ENCODE measurements around the gene MAN2A2.
"Not testable (repeated sequence)": the region's sequence is repeated elsewhere in the genome, so short reads cannot be mapped to it uniquely, and the experiment has no call there.

The MAN2A2 gene

DNA sequence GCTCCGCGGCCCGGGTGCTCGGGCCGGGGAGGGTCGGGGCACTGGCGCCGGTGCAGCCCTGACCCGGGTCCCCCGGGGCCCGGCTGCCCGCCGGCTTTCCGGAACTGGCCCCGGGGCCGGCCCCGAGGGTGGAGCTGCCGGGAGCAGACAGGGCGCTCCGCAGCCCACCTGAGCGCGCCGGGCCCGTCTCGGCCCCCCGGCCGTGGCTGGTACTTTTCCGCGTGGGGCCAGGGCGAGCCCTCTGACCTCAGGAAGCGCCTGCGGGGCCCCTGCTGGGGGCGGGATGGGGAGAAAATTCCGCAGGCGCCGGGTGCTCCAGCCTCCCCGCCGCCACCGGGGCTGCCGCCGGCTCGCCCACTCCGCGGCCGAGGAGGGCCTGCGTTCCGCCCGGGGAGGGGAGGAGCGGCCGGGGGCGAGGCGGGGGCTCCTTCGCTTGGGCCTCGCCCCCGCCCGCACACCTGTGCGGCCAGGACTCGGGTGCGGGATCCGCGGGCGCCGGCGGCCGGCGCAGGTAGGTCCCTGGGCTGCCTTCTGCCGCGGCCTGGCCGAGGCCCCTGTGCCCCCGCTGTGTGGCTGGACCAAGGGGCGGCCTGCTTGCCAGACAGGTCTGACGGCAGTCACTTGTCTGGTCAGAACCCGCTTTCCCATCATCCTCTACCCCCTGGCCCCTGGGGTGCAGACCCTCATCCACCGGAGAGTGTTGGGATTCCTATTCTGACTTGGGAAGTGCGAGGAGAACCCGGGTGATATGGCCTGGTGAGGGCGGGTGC, 31.2 kb upstream of the MAN2A2 start:
- DNase-seq: no peak

DNA sequence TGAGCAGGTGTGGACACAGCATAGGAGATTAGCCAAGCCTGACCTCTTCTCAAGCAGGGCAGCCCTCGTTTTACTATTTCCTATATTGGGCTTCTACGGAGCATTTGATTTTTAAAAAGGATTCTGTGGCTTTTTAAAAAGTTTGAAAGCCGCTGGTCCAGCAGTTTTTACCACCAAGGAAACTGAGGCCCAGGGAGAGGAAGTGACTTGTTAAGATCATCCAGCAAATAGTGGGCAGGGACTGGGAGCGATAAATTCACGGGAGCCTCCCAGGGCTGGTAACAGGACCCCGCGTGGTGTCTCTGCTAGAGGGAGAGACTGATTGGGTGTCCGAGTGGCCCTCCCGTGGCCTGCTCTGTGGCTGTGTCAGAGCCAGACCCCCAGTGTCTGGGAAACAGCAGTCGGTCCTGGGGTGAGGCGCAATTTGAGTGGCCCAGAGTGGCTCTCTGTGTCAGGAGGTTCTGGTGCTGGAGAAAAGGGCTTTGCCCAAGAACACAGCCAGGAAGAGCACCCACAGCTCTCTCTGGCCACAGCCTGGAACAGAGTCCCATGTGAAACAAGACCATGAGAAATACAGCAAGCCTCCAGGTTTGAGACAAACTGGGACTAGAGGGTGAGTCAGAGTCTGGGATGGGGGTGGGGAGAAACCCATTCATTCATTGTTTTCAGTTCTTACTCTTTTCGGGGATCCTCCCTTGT, 30.5 kb upstream of the MAN2A2 start:
- peak; percentile 21 to 43 for DNase-seq

DNA sequence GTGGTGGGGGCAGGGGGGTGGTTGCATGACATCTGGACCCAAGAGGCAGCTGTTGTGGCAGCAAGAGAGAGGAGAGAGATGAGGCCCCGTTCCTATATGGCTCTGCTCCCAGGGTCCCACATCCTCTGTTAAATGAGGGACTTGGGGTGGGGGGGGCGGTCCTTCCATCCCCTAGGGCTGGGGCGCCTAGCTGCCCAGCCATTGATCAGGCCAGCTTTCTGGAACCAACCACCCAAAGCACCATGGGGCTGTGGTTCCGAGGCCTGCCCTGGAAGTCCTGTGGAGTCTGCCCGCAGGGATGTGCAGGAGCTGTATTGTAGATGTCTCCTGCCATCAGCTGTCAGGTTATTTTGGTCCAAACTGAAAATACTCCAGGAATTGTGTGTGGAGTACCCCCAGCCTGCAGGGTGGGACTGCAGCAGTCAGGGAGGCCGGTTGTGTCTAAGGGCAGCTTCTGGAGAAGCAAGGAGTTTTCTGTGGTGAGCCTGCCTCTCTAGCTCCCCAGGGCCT, 29.6 kb upstream of the MAN2A2 start:
- no peak for DNase-seq

DNA sequence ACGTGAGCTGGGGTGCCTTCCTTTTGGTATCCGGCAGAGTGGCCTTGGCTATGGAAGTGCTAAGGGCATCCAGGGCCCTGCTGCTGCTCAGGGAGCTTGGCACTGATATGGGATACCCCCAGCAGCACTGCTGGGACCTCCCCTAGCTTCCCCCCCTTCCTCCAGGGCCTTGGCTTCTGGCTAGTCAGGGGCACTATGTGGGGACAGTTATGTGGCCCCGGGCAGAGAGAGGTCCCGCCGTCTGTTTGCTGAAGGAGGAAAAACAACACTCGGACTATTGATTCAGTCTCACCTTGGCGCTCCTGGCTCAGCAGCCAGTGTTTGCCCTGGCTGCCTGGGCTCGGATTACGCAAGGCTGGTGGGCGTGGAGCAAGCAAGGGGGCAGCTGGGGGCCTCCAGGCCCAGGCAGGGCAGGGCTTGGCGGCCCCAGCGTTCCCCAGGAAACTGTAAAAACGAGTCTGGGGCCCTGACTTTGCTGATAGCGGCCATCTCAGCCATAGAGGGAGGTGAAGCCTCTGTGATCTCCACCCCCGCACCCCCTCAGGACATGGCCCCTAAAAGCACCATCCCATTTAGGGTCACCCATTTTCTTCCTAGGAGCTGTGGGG, 29.0 kb upstream of the MAN2A2 start:
- no peak for DNase-seq

DNA sequence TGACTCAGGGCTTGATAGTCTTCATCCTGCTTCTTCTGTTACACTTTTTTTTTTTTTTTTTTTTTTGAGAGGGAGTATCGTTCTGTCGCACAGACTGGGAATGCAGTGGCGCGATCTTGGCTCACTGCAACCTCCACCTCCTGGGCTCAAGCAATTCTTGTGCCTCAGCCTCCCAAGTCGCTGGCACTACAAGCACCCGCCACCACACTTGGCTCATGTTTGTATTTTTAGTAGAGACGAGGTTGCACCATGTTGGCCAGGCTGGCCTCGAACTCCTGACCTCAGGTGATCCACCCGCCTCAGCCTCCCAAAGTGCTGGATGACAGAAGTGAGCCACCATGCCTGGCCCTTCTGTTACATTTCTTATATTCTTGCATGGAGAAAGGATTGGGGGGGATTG, 28.1 kb upstream of the MAN2A2 start:
- DNase-seq: not testable (repeated sequence)

DNA sequence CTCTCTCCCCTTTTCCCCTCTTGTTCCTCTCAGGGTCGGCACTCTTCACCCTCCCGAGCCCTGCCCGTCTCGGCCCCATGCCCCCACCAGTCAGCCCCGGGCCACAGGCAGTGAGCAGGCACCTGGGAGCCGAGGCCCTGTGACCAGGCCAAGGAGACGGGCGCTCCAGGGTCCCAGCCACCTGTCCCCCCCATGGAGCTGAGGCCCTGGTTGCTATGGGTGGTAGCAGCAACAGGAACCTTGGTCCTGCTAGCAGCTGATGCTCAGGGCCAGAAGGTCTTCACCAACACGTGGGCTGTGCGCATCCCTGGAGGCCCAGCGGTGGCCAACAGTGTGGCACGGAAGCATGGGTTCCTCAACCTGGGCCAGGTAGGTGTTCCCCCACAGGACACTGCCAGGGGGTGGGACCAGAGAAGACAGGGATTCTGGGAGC, 27.5 kb upstream of the MAN2A2 start:
- DNase-seq: no peak

DNA sequence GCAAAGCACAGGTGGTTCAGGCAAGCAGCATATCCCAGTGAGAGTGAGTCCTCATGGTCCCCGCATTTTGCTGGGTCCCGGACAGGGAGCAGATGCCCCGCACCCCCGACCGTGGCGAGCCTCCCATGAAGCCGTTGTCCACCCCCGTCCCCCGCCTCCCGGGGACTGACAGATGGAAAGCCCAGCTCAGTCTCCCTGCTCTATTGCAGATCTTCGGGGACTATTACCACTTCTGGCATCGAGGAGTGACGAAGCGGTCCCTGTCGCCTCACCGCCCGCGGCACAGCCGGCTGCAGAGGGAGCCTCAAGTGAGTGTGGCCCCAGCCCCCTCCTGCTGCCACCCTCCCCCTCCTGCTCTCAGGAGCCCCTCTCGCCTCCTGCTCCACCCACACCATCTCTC, 27.1 kb upstream of the MAN2A2 start:
- no peak for DNase-seq

DNA sequence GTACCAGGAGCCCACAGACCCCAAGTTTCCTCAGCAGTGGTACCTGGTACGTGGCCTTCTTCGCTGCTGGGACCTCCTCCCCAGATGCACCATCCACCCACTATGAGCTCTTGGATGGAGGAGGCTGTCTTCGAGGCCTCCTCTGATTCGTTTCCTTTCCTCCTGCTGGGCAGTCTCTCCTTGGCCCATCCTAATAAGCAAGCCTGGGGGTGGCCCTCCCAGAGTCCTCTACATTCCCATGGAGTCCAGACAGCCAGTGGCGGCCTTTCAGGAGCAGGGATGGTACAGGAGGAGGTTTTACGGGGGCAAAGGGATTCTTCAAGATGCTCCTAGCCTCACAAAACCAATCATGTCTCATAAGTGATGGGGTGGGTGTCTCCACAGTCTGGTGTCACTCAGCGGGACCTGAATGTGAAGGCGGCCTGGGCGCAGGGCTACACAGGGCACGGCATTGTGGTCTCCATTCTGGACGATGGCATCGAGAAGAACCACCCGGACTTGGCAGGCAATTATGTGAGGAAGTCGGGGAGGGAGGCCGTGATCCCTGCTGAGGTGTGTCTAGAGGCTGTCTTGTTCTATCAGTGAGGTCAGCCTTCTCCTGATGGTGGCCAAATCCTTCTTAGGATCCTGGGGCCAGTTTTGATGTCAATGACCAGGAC, 26.5 kb upstream of the MAN2A2 start:
- no peak for DNase-seq

DNA sequence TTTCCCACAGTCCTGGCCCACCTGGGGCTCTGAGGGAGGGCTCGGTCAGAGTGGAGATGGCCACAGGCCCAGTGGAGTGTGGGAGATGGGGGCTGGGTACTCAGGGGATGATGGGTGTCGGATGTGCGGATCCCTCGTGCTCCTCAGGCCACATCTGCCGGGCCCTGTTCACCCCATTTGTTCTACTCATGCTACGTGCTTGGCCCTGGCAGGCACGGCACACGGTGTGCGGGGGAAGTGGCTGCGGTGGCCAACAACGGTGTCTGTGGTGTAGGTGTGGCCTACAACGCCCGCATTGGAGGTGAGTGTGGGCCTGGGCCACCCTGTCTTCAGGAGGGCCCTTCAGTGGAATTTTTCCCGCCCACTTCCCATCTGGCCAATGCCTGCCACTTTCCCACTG, 25.8 kb upstream of the MAN2A2 start:
- DNase-seq: no peak

DNA sequence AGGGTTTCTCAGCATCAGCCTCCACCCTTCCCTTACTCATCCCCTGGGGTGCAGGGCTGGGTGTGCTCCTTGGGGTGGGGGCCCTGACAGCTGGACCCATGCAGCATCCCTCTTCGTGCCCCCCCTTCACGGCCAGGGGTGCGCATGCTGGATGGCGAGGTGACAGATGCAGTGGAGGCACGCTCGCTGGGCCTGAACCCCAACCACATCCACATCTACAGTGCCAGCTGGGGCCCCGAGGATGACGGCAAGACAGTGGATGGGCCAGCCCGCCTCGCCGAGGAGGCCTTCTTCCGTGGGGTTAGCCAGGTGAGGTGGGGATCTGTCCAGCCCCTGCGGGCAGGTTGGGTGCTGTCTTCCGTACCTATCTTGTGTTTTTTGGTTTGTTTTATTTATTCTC, 25.1 kb upstream of the MAN2A2 start:
- DNase-seq: no peak

DNA sequence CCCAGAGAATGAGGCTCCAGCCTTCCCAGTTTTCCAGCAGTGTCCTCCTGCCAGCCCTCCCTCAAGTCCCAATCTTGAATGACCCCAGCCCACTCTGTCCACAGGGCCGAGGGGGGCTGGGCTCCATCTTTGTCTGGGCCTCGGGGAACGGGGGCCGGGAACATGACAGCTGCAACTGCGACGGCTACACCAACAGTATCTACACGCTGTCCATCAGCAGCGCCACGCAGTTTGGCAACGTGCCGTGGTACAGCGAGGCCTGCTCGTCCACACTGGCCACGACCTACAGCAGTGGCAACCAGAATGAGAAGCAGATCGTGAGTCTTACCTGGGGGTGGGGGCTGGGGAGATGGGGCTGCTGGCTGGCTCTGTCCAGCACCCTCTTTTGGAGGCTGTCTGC, 24.4 kb upstream of the MAN2A2 start:
- no peak for DNase-seq

DNA sequence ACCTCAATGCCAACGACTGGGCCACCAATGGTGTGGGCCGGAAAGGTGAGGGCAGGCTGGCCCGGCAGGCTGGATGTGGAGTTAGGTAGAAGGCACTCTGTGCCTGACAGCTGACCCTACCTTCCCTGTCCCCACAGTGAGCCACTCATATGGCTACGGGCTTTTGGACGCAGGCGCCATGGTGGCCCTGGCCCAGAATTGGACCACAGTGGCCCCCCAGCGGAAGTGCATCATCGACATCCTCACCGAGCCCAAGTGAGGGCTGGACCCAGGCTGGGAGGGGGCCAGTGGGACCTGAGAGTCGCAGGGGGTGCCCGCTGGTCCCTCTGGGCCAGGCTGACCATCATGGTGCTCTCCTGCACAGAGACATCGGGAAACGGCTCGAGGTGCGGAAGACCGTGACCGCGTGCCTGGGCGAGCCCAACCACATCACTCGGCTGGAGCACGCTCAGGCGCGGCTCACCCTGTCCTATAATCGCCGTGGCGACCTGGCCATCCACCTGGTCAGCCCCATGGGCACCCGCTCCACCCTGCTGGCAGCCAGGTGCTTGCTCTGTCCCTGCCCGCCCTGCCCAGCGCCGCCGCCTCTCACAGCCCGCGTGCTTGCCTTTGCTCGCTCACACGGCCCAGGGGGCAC, 23.3 kb upstream of the MAN2A2 start:
- DNase-seq: no peak

DNA sequence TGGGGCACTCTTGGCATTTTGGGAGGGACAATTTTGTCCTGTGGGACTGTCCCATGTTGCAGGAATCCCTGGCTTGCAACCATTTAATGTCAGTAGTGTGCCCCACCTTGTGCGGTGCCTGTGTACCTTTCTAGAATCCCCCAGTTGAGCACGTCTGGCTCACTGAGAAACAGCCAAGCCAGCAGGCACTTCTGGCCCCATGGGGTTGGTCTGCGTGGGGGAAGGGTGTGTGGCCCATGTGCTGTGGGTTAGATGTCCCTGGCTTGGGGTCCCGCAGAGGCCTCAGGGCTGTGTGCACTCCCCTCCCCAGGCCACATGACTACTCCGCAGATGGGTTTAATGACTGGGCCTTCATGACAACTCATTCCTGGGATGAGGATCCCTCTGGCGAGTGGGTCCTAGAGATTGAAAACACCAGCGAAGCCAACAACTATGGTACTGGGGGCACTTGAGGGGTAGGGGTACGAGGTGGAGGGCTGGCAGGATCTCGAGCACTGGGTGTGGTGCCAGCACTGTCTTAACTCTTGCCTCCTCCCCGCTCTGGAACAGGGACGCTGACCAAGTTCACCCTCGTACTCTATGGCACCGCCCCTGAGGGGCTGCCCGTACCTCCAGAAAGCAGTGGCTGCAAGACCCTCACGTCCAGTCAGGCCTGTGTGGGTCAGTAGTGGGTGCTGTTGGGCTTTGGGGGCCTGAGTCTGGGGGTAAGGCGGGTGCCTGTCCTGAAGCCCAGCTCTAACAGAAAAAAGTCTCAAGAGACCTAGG, 22.5 kb upstream of the MAN2A2 start:
- DNase-seq: no peak

DNA sequence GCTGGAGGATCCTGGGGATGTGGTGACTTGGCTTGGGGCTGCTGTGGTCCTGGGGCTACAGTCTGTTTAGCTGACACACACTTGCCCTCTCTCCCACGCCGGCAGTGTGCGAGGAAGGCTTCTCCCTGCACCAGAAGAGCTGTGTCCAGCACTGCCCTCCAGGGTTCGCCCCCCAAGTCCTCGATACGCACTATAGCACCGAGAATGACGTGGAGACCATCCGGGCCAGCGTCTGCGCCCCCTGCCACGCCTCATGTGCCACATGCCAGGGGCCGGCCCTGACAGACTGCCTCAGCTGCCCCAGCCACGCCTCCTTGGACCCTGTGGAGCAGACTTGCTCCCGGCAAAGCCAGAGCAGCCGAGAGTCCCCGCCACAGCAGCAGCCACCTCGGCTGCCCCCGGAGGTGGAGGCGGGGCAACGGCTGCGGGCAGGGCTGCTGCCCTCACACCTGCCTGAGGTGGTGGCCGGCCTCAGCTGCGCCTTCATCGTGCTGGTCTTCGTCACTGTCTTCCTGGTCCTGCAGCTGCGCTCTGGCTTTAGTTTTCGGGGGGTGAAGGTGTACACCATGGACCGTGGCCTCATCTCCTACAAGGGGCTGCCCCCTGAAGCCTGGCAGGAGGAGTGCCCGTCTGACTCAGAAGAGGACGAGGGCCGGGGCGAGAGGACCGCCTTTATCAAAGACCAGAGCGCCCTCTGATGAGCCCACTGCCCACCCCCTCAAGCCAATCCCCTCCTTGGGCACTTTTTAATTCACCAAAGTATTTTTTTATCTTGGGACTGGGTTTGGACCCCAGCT, 21.7 kb upstream of the MAN2A2 start:
- DNase-seq: no peak

DNA sequence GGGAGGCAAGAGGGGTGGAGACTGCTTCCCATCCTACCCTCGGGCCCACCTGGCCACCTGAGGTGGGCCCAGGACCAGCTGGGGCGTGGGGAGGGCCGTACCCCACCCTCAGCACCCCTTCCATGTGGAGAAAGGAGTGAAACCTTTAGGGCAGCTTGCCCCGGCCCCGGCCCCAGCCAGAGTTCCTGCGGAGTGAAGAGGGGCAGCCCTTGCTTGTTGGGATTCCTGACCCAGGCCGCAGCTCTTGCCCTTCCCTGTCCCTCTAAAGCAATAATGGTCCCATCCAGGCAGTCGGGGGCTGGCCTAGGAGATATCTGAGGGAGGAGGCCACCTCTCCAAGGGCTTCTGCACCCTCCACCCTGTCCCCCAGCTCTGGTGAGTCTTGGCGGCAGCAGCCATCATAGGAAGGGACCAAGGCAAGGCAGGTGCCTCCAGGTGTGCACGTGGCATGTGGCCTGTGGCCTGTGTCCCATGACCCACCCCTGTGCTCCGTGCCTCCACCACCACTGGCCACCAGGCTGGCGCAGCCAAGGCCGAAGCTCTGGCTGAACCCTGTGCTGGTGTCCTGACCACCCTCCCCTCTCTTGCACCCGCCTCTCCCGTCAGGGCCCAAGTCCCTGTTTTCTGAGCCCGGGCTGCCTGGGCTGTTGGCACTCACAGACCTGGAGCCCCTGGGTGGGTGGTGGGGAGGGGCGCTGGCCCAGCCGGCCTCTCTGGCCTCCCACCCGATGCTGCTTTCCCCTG, 21.0 kb upstream of the MAN2A2 start:
- no peak for DNase-seq

DNA sequence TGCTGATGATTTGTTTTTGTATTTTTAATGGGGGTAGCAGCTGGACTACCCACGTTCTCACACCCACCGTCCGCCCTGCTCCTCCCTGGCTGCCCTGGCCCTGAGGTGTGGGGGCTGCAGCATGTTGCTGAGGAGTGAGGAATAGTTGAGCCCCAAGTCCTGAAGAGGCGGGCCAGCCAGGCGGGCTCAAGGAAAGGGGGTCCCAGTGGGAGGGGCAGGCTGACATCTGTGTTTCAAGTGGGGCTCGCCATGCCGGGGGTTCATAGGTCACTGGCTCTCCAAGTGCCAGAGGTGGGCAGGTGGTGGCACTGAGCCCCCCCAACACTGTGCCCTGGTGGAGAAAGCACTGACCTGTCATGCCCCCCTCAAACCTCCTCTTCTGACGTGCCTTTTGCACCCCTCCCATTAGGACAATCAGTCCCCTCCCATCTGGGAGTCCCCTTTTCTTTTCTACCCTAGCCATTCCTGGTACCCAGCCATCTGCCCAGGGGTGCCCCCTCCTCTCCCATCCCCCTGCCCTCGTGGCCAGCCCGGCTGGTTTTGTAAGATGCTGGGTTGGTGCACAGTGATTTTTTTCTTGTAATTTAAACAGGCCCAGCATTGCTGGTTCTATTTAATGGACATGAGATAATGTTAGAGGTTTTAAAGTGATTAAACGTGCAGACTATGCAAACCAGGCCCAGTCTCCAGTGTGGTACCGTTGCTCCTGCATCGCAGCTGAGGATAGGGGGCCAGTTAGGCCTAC, 20.1 kb upstream of the MAN2A2 start:
- no peak for DNase-seq

DNA sequence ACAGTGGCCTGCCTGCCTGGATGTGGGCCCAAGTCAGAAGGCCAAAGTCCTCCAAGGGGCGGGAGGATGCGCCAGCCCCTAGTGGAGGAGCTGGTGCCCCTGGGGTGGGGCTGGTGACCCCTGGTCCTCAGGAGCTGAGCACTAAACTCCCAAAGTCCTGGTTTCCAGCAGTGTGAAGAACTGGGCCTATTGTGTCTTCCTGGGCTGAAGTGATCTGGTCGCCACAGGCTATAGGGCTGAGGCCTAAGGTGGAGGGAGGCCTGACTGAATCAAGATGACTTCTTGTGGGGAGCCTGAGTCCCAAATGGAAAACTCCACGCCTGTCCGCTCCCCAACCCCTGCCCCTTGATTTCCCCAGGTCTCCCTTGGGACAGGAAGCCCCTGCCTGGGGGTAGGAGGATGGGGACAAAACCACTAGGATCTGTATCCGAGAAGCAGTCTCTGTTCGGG, 19.6 kb upstream of the MAN2A2 start:
- DNase-seq: no peak

DNA sequence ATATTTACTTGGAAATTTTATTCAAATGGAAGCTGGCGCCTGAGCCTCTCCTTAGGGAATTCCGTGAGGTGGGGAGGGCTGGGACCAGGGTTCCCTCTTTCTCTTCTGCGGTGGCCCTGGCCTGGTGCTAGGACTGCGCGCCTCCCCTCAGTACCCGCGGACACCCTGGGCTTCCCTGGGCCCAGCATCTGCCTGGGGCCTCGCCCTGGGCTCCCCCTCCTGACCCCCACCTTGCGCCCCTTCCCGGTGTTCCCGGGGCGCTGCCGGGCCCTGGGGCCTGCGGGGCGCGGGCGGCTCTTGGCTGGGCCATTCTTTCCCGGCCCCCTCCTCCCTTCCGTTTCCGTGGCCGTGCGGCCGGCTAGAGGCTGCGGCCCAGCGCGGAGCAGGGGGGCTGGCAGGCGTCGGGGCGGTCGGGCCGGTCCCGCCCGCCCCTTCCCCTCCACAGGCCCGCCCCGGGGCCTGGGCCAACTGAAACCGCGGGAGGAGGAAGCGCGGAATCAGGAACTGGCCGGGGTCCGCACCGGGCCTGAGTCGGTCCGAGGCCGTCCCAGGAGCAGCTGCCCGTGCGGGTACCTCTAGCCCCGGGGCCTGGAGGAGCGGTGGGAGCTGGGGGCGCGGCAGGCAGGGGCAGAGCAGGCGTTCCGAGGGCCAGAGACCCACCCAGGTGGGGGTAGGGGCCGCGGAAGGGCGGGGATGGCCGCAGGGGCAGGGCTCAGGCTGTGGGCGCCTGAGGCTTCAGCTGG, 19.0 kb upstream of the MAN2A2 start, which contains the start of gene FES:
Gene FES (plus strand): TSS at position 529 of the 743 bp plus-strand sequence. CDS start 542 bp downstream, outside the sequence.
- DNase-seq: no peak
